Measurements from ENCODE around the gene PABPC1L.

Gene PABPC1L

GRCh38 chr20:44966030-44966961 is 56.4 kb downstream of the PABPC1L start, which contains the start of gene STK4:
Gene STK4 (plus strand): TSS chr20:44966512. CDS start chr20:44966569, 57 bp downstream.
- peak; percentile 94 for DNase-seq (ENCODE audit: low spot score)

- peak; percentile 46 for DNase-seq (ENCODE audit: low spot score)
Measured at GRCh38 chr20:44967207-44967807, 57.4 kb downstream of the PABPC1L start.

GRCh38 chr20:44969300-44969894 is 59.5 kb downstream of the PABPC1L start:
- DNase-seq (ENCODE audit: low spot score): no peak

GRCh38 chr20:44970243-44970757 is 60.4 kb downstream of the PABPC1L start:
- no peak for DNase-seq (ENCODE audit: low spot score)

GRCh38 chr20:44973053-44973452 is 63.2 kb downstream of the PABPC1L start:
- DNase-seq (ENCODE audit: low spot score): no peak

- DNase-seq (ENCODE audit: low spot score): no peak
Measured at GRCh38 chr20:44976698-44977097, 66.8 kb downstream of the PABPC1L start.

- peak; percentile 9 for DNase-seq (ENCODE audit: low spot score)
Measured at GRCh38 chr20:44979090-44979621, 69.3 kb downstream of the PABPC1L start.

GRCh38 chr20:44981736-44982406 is 72.0 kb downstream of the PABPC1L start:
- no peak for DNase-seq (ENCODE audit: low spot score)

GRCh38 chr20:44983093-44983674 is 73.3 kb downstream of the PABPC1L start:
- no peak for DNase-seq (ENCODE audit: low spot score)

- no peak for DNase-seq (ENCODE audit: low spot score)
Measured at GRCh38 chr20:44988631-44989171, 78.8 kb downstream of the PABPC1L start.
